IMR-90 (cell line): ENCODE data around the gene PTPRU. TPM values are rescaled to one million over a fixed set of nuclear protein-coding genes. Genes with fewer than 3 reads are reported as not detected.

ENCODE experiments used
- ATAC-seq: fragments of 200-7000 bp; cut with Tn5 transposase; 2 replicates; pipeline ENCODE4 v1.9.1; 2020; ENCODE audit warnings: low read depth, mild to moderate bottlenecking, moderate library complexity
- BruUV-seq: library from RNA; stranded (reverse); fragments of 400-500 nt; replicated peaks from 2 replicates; lab custom pipeline; 2021; lab: Mats Ljungman, UMichigan
- CTCF ChIA-PET: fragments of 300-600 bp; formaldehyde crosslinking; extraction: SDS; loops from one replicate; lab custom pipeline; 2021; ENCODE audit warnings: antibody characterized with exemption; lab: Yijun Ruan, JAX
- POLR2A ChIA-PET: fragments of 300-600 bp; sonication (Branson Sonifier 250); formaldehyde crosslinking; loops from one replicate; lab custom pipeline; 2022; ENCODE audit warnings: antibody characterized with exemption; ENCODE audit not compliant: unreplicated experiment; lab: Charles Lee
- DNase-seq: peaks from one replicate; pipeline ENCODE4 v3.0.0; 2013
- H2AFZ ChIP-seq: replicated peaks from 2 replicates; pipeline ENCODE3; 2013; ENCODE audit warnings: low read length, mild to moderate bottlenecking; ENCODE audit not compliant: poor library complexity
- H2AK5ac ChIP-seq: 2 replicates; pipeline ENCODE4 v1.6.1; 2013; ENCODE audit warnings: low read depth, low read length, inconsistent platforms
- H2AK9ac ChIP-seq: replicated peaks from 2 replicates; pipeline ENCODE3; 2013; ENCODE audit warnings: mild to moderate bottlenecking, low read depth, low read length, moderate library complexity; ENCODE audit not compliant: poor library complexity
- H2BK120ac ChIP-seq: 2 replicates; pipeline ENCODE4 v1.6.1; 2013; ENCODE audit warnings: low read depth, low read length, inconsistent platforms
- H2BK15ac ChIP-seq: 3 replicates; pipeline ENCODE4 v1.6.1; 2013; ENCODE audit warnings: low read depth, low read length, inconsistent platforms
- H2BK20ac ChIP-seq: 2 replicates; pipeline ENCODE4 v1.6.1; 2013; ENCODE audit warnings: low read depth, mild to moderate bottlenecking, inconsistent platforms, low read length, moderate library complexity
- H2BK5ac ChIP-seq: 2 replicates; pipeline ENCODE4 v1.6.1; 2013; ENCODE audit warnings: mild to moderate bottlenecking, low read depth, low read length, inconsistent platforms; ENCODE audit not compliant: poor library complexity, severe bottlenecking
- H3K14ac ChIP-seq: replicated peaks from 2 replicates; pipeline ENCODE4 v1.6.1; 2013; ENCODE audit warnings: low read depth, low read length, inconsistent platforms
- H3K18ac ChIP-seq: 2 replicates; pipeline ENCODE4 v1.6.1; 2013; ENCODE audit warnings: low read depth, low read length, control low read depth
- H3K23ac ChIP-seq: 2 replicates; pipeline ENCODE4 v1.6.1; 2013; ENCODE audit warnings: low read depth, low read length, inconsistent platforms
- H3K27ac ChIP-seq: 2 replicates; pipeline ENCODE4 v1.5.1; 2013; ENCODE audit warnings: mild to moderate bottlenecking, control low read depth, low read length; ENCODE audit not compliant: insufficient read depth
- H3K27me3 ChIP-seq: 2 replicates; pipeline ENCODE4 v1.6.1; 2013; ENCODE audit warnings: low read length; ENCODE audit not compliant: control insufficient read depth, insufficient read depth
- H3K36me3 ChIP-seq: 2 replicates; pipeline ENCODE4 v1.6.1; 2013; ENCODE audit warnings: low read length, mixed read lengths; ENCODE audit not compliant: control insufficient read depth, insufficient read depth
- H3K4ac ChIP-seq: 2 replicates; pipeline ENCODE4 v1.6.1; 2013; ENCODE audit warnings: low read depth, low read length, inconsistent platforms
- H3K4me1 ChIP-seq: 2 replicates; pipeline ENCODE4 v1.6.1; 2013; ENCODE audit warnings: low read length, mixed read lengths; ENCODE audit not compliant: control insufficient read depth, insufficient read depth
- H3K4me2 ChIP-seq: 2 replicates; pipeline ENCODE4 v1.6.1; 2013; ENCODE audit warnings: low read depth, mild to moderate bottlenecking, control low read depth, low read length, moderate library complexity
- H3K4me3 ChIP-seq: 2 replicates; pipeline ENCODE4 v1.5.1; 2013; ENCODE audit warnings: low read depth, mild to moderate bottlenecking, control low read depth, low read length, moderate library complexity; ENCODE audit not compliant: insufficient read depth
- H3K56ac ChIP-seq: 2 replicates; pipeline ENCODE4 v1.6.1; 2013; ENCODE audit warnings: low read length, inconsistent platforms; ENCODE audit not compliant: insufficient read depth; ENCODE audit errors: extremely low read depth
- H3K79me1 ChIP-seq, 2 experiments: 2 replicates each; pipeline ENCODE4 v1.6.1; 2013; ENCODE audit warnings: low read length in 2 of 2, inconsistent platforms in 1 of 2, low read depth in 1 of 2
- H3K9ac ChIP-seq: 2 replicates; pipeline ENCODE4 v1.6.1; 2013; ENCODE audit warnings: low read depth, low read length, control low read depth
- H3K9me1 ChIP-seq: 2 replicates; pipeline ENCODE4 v1.6.1; 2013; ENCODE audit warnings: low read length, inconsistent platforms; ENCODE audit not compliant: insufficient read depth
- H3K9me3 ChIP-seq: 2 replicates; pipeline ENCODE4 v1.6.1; 2013; ENCODE audit warnings: low read length; ENCODE audit not compliant: control insufficient read depth, insufficient read depth
- H4K20me1 ChIP-seq: 2 replicates; pipeline ENCODE4 v1.6.1; 2013; ENCODE audit warnings: low read length, inconsistent platforms; ENCODE audit not compliant: insufficient read depth
- H4K5ac ChIP-seq: 2 replicates; pipeline ENCODE4 v1.6.1; 2013; ENCODE audit warnings: mild to moderate bottlenecking, low read depth, low read length, control low read depth
- H4K8ac ChIP-seq, 2 experiments: 2 replicates each; pipeline ENCODE4 v1.6.1; 2013; ENCODE audit warnings: low read depth in 2 of 2, low read length in 2 of 2, control low read depth in 1 of 2, inconsistent platforms in 1 of 2
- H4K91ac ChIP-seq: 2 replicates; pipeline ENCODE4 v1.6.1; 2013; ENCODE audit warnings: low read depth, low read length, inconsistent platforms; ENCODE audit not compliant: insufficient read depth
- CEBPB ChIP-seq: IDR thresholded peaks from 2 replicates; pipeline ENCODE4 v1.6.1; 2012; ENCODE audit warnings: low read depth, low read length, improper control_type of control experiment
- CTCF ChIP-seq: conservative IDR thresholded peaks from 2 replicates; pipeline ENCODE4 v1.5.1; 2012; ENCODE audit warnings: mild to moderate bottlenecking, low read depth, low read length, improper control_type of control experiment
- ELK1 ChIP-seq: fragments of 150-350 bp; IDR thresholded peaks from 2 replicates; pipeline ENCODE4 v1.6.1; 2016; ENCODE audit warnings: low read depth, mild to moderate bottlenecking, low read length, moderate library complexity, borderline replicate concordance
- MAFK ChIP-seq: IDR thresholded peaks from 2 replicates; pipeline ENCODE4 v1.6.1; 2012; ENCODE audit warnings: low read depth, low read length, improper control_type of control experiment
- NFE2L2 ChIP-seq: fragments of 150-350 bp; IDR thresholded peaks from 2 replicates; pipeline ENCODE4 v1.6.1; 2016; ENCODE audit warnings: low read depth, mild to moderate bottlenecking, low read length
- RAD21 ChIP-seq: IDR thresholded peaks from 2 replicates; pipeline ENCODE4 v1.6.1; 2012; ENCODE audit warnings: low read length, improper control_type of control experiment
- RCOR1 ChIP-seq: IDR thresholded peaks from 2 replicates; pipeline ENCODE4 v1.6.1; 2012; ENCODE audit warnings: mild to moderate bottlenecking, low read length, improper control_type of control experiment; ENCODE audit not compliant: insufficient replicate concordance
- SMC3 ChIP-seq: fragments of 150-350 bp; IDR thresholded peaks from 2 replicates; pipeline ENCODE4 v1.6.1; 2016; ENCODE audit warnings: low read depth, mild to moderate bottlenecking, antibody characterized with exemption, low read length, moderate library complexity
- WGBS, 2 experiments: methylation state at CpG; one replicate each; pipeline versions ENCODE4 v1.1.5 to v1.1.7; 2013; ENCODE audit warnings: missing lambda C conversion rate in 2 of 2; ENCODE audit not compliant: insufficient read length in 1 of 2; ENCODE audit errors: extremely low coverage in 2 of 2; 5-methylcytosine and 5-hydroxymethylcytosine counted together
- dilution Hi-C: fragments of 300-500 bp; cut with HindIII; formaldehyde crosslinking; loops from one replicate; pipeline ENCODE4 v1.14.3; 2018; ENCODE audit warnings: low sequenced_read_pairs; ENCODE audit not compliant: unreplicated experiment
- in situ Hi-C: fragments of 300-500 bp; cut with MboI; formaldehyde crosslinking; loops from 3 replicates; pipeline ENCODE4 v1.14.3; 2019; ENCODE audit warnings: low sequenced_read_pairs, inconsistent platforms, mixed read lengths
- intact Hi-C: fragments of 100-400 bp; cut with micrococcal nuclease; formaldehyde crosslinking; loops from 2 replicates; pipeline ENCODE4 v1.10.0; 2022
- polyA plus RNA-seq, 3 experiments: library from polyadenylated mRNA; depleted of rRNA; stranded (reverse); fragments of >200 nt; gene quantifications; 2 replicates each; pipeline ENCODE4 v1.2.3, GENCODE V29; 2012; ENCODE audit warnings: low replicate concordance in 1 of 3
- total RNA-seq: library from RNA; depleted of rRNA; stranded (reverse); fragments of >200 nt; gene quantifications from 2 replicates; pipeline ENCODE4 v1.2.3, GENCODE V29; 2012

The PTPRU gene
- total and polyA plus RNA-seq, 2 of the 4 experiments (the other 2 are of a cell fraction) = 7.0 to 10.7 TPM

GRCh38 chr1:29245876-29246275, 9.6 kb downstream of the PTPRU start:
- peak overlapping the region; percentile 0 for H2AFZ ChIP-seq
- no peak overlapping the region for H4K8ac ChIP-seq
- peak overlapping the region; percentile 44; the same call in 1 of the 2 replicates for H2AK5ac ChIP-seq
- H4K5ac ChIP-seq = no peak overlapping the region
- H3K9me1 ChIP-seq = peaks cover 17% of the 10 kb centered on the region
- H2AK9ac ChIP-seq = peak overlapping the region; percentile 11
- no peaks in the 10 kb centered on the region for H3K9me3 ChIP-seq
- no peak overlapping the region for H3K27ac ChIP-seq
- H3K18ac ChIP-seq = no peak overlapping the region
- H4K20me1 ChIP-seq = no peaks in the 10 kb centered on the region
- peak; percentile 53 for DNase-seq
- intact Hi-C loops = loop anchor here (5.0 kb wide), 2 partner anchors 96 to 151 kb away; no protein-coding TSS in a partner anchor
- H3K79me1 ChIP-seq = peaks cover 0 to 14% of the 10 kb centered on the region in 2 experiments; a peak in 1 of 4 replicates
- peak; percentile 79 for ATAC-seq
- WGBS, 2 experiments = 58% methylated on average over 4 of the region's 5 CpGs; no CpG with 5 or more reads in 1 of the 2 experiments
- H3K4me2 ChIP-seq = no peak overlapping the region
- H3K27me3 ChIP-seq = no peaks in the 10 kb centered on the region
- H3K9ac ChIP-seq = no peak overlapping the region
- no peak overlapping the region for H2BK15ac ChIP-seq
- H3K23ac ChIP-seq = no peak overlapping the region
- no peak overlapping the region for H2BK5ac ChIP-seq
- ChIA-PET POLR2A (no interaction called here), CTCF (interaction anchor here (0.6 to 1.2 kb wide), 7 partner anchors 12 to 195 kb away, joined by 3 to 6 read pairs (median 3); no protein-coding TSS in a partner anchor)
- H3K14ac ChIP-seq = no peak overlapping the region
- dilution Hi-C loops = no loop called here
- in situ Hi-C loops = loop anchor here (10.0 kb wide), 5 partner anchors 139 to 1139 kb away; no protein-coding TSS in a partner anchor
- no peak overlapping the region for H2BK120ac ChIP-seq
- TF ChIP-seq SMC3 = peak; percentile 50; the same call in 1 of the 2 replicates
- no peak for TF ChIP-seq MAFK
- peak; percentile 72 for TF ChIP-seq RAD21
- TF ChIP-seq ELK1 = no peak
- TF ChIP-seq CEBPB = peak; percentile 77
- peak; percentile 63 for TF ChIP-seq CTCF
- no peak for TF ChIP-seq RCOR1
- no peak for TF ChIP-seq NFE2L2
- no peak overlapping the region for H3K56ac ChIP-seq
- peaks cover 15% of the 10 kb centered on the region for H3K4me1 ChIP-seq
- no peaks in the 10 kb centered on the region for H3K36me3 ChIP-seq
- BruUV-seq = no TSS peak
- H4K91ac ChIP-seq = no peak overlapping the region
- no peak overlapping the region for H2BK20ac ChIP-seq
- no peak overlapping the region for H3K4me3 ChIP-seq
- H3K4ac ChIP-seq = no peak overlapping the region; the same call in 1 of the 2 replicates
